Hepatocyte (in vitro differentiated cells): ENCODE data around the gene CTRL.

Source experiments
- EZH2 ChIP-seq: fragments of 200-600 bp; sonication (generic); IDR thresholded peaks from 2 replicates; pipeline ENCODE4 v1.6.1; 2016; ENCODE audit warnings: antibody characterized with exemption, mild to moderate bottlenecking, borderline replicate concordance
- EZH2phosphoT487 ChIP-seq: fragments of 200-600 bp; sonication (generic); IDR thresholded peaks from one replicate; pipeline ENCODE4 v1.6.1; 2018; ENCODE audit warnings: antibody characterized with exemption, mild to moderate bottlenecking, low read depth, moderate library complexity; ENCODE audit not compliant: unreplicated experiment, severe bottlenecking
- TF ChIP-seq, protein P1 (sequence below): fragments of 200-600 bp; sonication (generic); IDR thresholded peaks from 2 replicates; pipeline ENCODE4 v1.5.1; 2016; ENCODE audit warnings: antibody characterized with exemption, mild to moderate bottlenecking; ENCODE audit not compliant: poor library complexity

DNA sequence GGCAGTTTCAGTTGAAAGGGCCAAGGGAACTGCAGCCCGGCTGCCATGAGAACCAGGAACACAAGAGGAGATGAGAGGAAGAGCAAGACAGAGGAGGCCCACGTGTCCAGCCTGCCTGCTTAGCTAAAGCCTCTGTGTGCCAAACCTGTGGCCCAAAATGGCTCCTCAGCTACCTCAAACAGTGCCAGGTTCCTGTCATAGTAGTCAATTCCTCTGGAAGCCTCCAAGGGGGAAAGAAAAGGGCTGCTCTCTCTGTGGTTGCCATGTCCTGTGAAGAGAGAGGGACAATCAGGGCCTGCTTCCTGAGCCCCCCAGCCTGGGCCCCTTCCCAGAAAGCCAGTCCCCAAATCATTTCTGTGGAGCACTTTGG is 31.6 kb upstream of the CTRL start:
- TF ChIP-seq, protein P1, sequence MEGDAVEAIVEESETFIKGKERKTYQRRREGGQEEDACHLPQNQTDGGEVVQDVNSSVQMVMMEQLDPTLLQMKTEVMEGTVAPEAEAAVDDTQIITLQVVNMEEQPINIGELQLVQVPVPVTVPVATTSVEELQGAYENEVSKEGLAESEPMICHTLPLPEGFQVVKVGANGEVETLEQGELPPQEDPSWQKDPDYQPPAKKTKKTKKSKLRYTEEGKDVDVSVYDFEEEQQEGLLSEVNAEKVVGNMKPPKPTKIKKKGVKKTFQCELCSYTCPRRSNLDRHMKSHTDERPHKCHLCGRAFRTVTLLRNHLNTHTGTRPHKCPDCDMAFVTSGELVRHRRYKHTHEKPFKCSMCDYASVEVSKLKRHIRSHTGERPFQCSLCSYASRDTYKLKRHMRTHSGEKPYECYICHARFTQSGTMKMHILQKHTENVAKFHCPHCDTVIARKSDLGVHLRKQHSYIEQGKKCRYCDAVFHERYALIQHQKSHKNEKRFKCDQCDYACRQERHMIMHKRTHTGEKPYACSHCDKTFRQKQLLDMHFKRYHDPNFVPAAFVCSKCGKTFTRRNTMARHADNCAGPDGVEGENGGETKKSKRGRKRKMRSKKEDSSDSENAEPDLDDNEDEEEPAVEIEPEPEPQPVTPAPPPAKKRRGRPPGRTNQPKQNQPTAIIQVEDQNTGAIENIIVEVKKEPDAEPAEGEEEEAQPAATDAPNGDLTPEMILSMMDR = no peak
- TF ChIP-seq EZH2 = no peak
- TF ChIP-seq EZH2phosphoT487 = no peak
